ENCODE results near the gene USP37. TPM values are rescaled to one million over a fixed set of nuclear protein-coding genes. Genes with fewer than 3 reads are reported as not detected.
A peak's percentile ranks its signal among the peaks of the same experiment; 100 is the strongest.

USP37 gene
- total RNA-seq, 2 experiments from 2014 or later: 27.4 to 30.5 TPM

DNA sequence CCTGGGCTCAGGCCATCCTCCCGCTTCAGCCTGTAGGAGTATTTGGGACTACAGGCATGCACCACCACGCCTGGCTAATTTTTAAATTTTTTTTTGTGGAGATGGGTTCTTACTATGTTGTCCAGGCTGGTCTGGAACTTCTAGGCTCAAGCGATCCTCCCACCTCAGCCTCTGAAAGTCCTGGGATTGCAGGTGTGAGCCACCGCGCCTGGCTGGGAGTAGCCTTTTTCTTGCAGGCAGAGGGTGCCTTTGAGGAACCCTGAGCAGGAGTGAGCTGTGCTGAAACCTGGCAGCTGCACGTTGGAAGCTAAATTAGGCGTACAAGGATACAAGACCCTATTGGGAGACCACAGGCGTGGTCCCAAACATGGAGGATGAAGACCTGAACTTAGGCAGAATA, 160.4 kb downstream of the USP37 start:
- H3K27me3 Mint-ChIP-seq: no peaks in the 10 kb centered on the region
- ChIA-PET POLR2A (interaction anchor here (0.6 kb wide), 1 partner anchor 23 kb away, joined by 3 read pairs; no protein-coding TSS in a partner anchor), CTCF (interaction anchor here (1.7 to 5.5 kb wide), 2 partner anchors 12 to 13 kb away, joined by 4 to 39 read pairs; partner anchors contain the start of gene VIL1)
- no peaks in the 10 kb centered on the region for H3K9me3 Mint-ChIP-seq
- H3K4me3 Mint-ChIP-seq: peak overlapping the region; percentile 23
- peak overlapping the region; percentile 46 for H3K27ac Mint-ChIP-seq
- peaks cover 57% of the 10 kb centered on the region for H3K4me1 Mint-ChIP-seq
- peaks cover 29% of the 10 kb centered on the region for H3K36me3 Mint-ChIP-seq (ENCODE audit: low read depth)
- no peak for DNase-seq

GRCh38 chr2:218406949-218407618, 161.1 kb downstream of the USP37 start:
- Mint-ChIP-seq H3K27ac (peak overlapping the region; percentile 89), H3K27me3 (no peaks in the 10 kb centered on the region), H3K4me1 (peaks cover 56% of the 10 kb centered on the region), H3K9me3 (no peaks in the 10 kb centered on the region), H3K4me3 (peak overlapping the region; percentile 62), H3K36me3 (ENCODE audit: low read depth) (peaks cover 34% of the 10 kb centered on the region)
- DNase-seq: peak; percentile 68
- POLR2A ChIA-PET: no interaction called here
- CTCF ChIA-PET: interaction anchor here (0.6 to 5.5 kb wide), 8 partner anchors 12 to 440 kb away, joined by 3 to 39 read pairs (median 3); partner anchors contain the start of gene TTLL4

GRCh38 chr2:218406209-218406948, 161.8 kb downstream of the USP37 start:
- Mint-ChIP-seq H3K36me3 (ENCODE audit: low read depth) (peaks cover 38% of the 10 kb centered on the region), H3K27ac (peak overlapping the region; percentile 89), H3K9me3 (no peaks in the 10 kb centered on the region), H3K4me3 (peak overlapping the region; percentile 62), H3K27me3 (no peaks in the 10 kb centered on the region), H3K4me1 (peaks cover 60% of the 10 kb centered on the region)
- CTCF ChIA-PET: interaction anchor here (1.0 to 5.5 kb wide), 7 partner anchors 11 to 441 kb away, joined by 3 to 39 read pairs (median 3); partner anchors contain the start of gene TTLL4
- DNase-seq: peak; percentile 95
- POLR2A ChIA-PET: no interaction called here

DNA sequence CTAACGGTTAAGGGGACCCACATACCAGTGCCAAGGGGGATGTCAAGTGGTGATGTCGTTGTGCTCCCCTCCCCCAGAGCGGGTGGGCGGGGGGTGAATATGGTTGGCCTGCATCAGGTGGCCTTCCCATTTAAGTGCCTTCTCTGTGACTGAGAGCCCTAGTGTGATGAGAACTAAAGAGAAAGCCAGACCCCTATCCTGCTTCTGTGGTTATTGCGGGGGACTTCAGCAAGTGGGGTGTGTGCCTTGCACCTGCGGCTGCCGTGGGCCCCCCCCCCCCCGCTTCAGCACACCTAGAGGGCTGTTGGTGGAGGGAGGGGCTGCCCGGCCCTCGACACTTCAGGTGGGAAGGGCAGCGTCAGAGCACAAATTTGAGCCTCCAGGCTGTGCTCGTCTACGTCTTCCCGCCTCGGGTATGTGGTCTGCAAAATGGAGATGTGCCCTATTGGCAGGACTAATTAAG, 162.4 kb downstream of the USP37 start:
- Mint-ChIP-seq H3K27me3 (no peaks in the 10 kb centered on the region), H3K36me3 (ENCODE audit: low read depth) (peaks cover 39% of the 10 kb centered on the region), H3K4me1 (peaks cover 60% of the 10 kb centered on the region), H3K27ac (peak overlapping the region; percentile 81), H3K4me3 (peak overlapping the region; percentile 59), H3K9me3 (no peaks in the 10 kb centered on the region)
- peak; percentile 46 for DNase-seq
- POLR2A ChIA-PET: no interaction called here
- CTCF ChIA-PET: interaction anchor here (1.3 to 5.5 kb wide), 4 partner anchors 11 to 305 kb away, joined by 3 to 39 read pairs (median 4); partner anchors contain the start of gene TTLL4

DNA sequence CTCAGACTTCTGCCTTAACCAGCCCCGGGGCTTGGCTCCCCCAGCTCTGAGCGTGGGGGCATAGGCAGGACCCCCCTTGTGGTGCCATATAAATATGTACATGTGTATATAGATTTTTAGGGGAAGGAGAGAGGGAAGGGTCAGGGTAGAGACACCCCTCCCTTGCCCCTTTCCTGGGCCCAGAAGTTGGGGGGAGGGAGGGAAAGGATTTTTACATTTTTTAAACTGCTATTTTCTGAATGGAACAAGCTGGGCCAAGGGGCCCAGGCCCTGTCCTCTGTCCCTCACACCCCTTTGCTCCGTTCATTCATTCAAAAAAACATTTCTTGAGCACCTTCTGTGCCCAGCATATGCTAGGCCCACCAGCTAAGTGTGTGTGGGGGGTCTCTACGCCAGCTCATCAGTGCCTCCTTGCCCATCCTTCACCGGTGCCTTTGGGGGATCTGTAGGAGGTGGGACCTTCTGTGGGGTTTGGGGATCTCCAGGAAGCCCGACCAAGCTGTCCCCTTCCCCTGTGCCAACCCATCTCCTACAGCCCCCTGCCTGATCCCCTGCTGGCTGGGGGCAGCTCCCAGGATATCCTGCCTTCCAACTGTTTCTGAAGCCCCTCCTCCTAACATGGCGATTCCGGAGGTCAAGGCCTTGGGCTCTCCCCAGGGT, 162.9 kb downstream of the USP37 start:
- Mint-ChIP-seq H3K4me3 (peak overlapping the region; percentile 59), H3K9me3 (no peaks in the 10 kb centered on the region), H3K27ac (peak overlapping the region; percentile 81), H3K27me3 (no peaks in the 10 kb centered on the region), H3K36me3 (ENCODE audit: low read depth) (peaks cover 39% of the 10 kb centered on the region), H3K4me1 (peaks cover 60% of the 10 kb centered on the region)
- ChIA-PET CTCF (interaction anchor here (0.8 to 5.5 kb wide), 4 partner anchors 10 to 305 kb away, joined by 3 to 39 read pairs (median 6); partner anchors contain the start of gene TTLL4), POLR2A (no interaction called here)
- no peak for DNase-seq

GRCh38 chr2:218404351-218405085, 163.6 kb downstream of the USP37 start:
- CTCF ChIA-PET: interaction anchor here (0.8 to 5.5 kb wide), 4 partner anchors 10 to 306 kb away, joined by 3 to 39 read pairs (median 6); partner anchors contain the start of gene TTLL4
- no peak for DNase-seq
- POLR2A ChIA-PET: no interaction called here

GRCh38 chr2:218403810-218404209, 164.3 kb downstream of the USP37 start:
- Mint-ChIP-seq H3K27ac (peak overlapping the region; percentile 54), H3K4me3 (peak overlapping the region; percentile 40), H3K4me1 (peaks cover 60% of the 10 kb centered on the region), H3K9me3 (no peaks in the 10 kb centered on the region), H3K27me3 (no peaks in the 10 kb centered on the region), H3K36me3 (ENCODE audit: low read depth) (peaks cover 40% of the 10 kb centered on the region)
- DNase-seq: no peak
- POLR2A ChIA-PET: no interaction called here
- CTCF ChIA-PET: interaction anchor here (1.8 to 5.5 kb wide), 2 partner anchors 9 to 102 kb away, joined by 6 to 39 read pairs; no protein-coding TSS in a partner anchor

More at GRCh38 chr2:218404351-218405085, 163.6 kb downstream of the USP37 start:
- peaks cover 60% of the 10 kb centered on the region for H3K4me1 Mint-ChIP-seq
- H3K27ac Mint-ChIP-seq: peak overlapping the region; percentile 55
- H3K27me3 Mint-ChIP-seq: no peaks in the 10 kb centered on the region
- H3K4me3 Mint-ChIP-seq: no peak overlapping the region
- peaks cover 40% of the 10 kb centered on the region for H3K36me3 Mint-ChIP-seq (ENCODE audit: low read depth)
- H3K9me3 Mint-ChIP-seq: no peaks in the 10 kb centered on the region

GRCh38 chr2:218402911-218403411, 165.2 kb downstream of the USP37 start:
- H3K9me3 Mint-ChIP-seq: no peaks in the 10 kb centered on the region

GRCh38 chr2:218402491-218402901, 165.7 kb downstream of the USP37 start:
- H3K27me3 Mint-ChIP-seq: no peaks in the 10 kb centered on the region
- H3K27ac Mint-ChIP-seq: peak overlapping the region; percentile 31
- H3K36me3 Mint-ChIP-seq (ENCODE audit: low read depth): peaks cover 45% of the 10 kb centered on the region
- POLR2A ChIA-PET: interaction anchor here (0.5 kb wide), 1 partner anchor 168 kb away, joined by 4 read pairs; no protein-coding TSS in a partner anchor
- no peaks in the 10 kb centered on the region for H3K9me3 Mint-ChIP-seq
- DNase-seq: no peak
- H3K4me3 Mint-ChIP-seq: peak overlapping the region; percentile 96
- CTCF ChIA-PET: interaction anchor here (0.9 to 1.3 kb wide), 2 partner anchors 9 to 112 kb away, joined by 3 to 9 read pairs; no protein-coding TSS in a partner anchor
- peaks cover 59% of the 10 kb centered on the region for H3K4me1 Mint-ChIP-seq

More at GRCh38 chr2:218402911-218403411, 165.2 kb downstream of the USP37 start:
- peak overlapping the region; percentile 40 for H3K4me3 Mint-ChIP-seq
- no peaks in the 10 kb centered on the region for H3K27me3 Mint-ChIP-seq
- peak overlapping the region; percentile 50 for H3K27ac Mint-ChIP-seq
- ChIA-PET CTCF (interaction anchor here (1.3 to 5.5 kb wide), 2 partner anchors 8 to 10 kb away, joined by 9 to 39 read pairs; no protein-coding TSS in a partner anchor), POLR2A (no interaction called here)
- peaks cover 58% of the 10 kb centered on the region for H3K4me1 Mint-ChIP-seq
- H3K36me3 Mint-ChIP-seq (ENCODE audit: low read depth): peaks cover 40% of the 10 kb centered on the region
- DNase-seq: no peak

GRCh38 chr2:218401890-218402289, 166.3 kb downstream of the USP37 start:
- POLR2A ChIA-PET: interaction anchor here (0.5 kb wide), 1 partner anchor 169 kb away, joined by 4 read pairs; no protein-coding TSS in a partner anchor

More at GRCh38 chr2:218401890-218402289, 166.3 kb downstream of the USP37 start:
- peaks cover 59% of the 10 kb centered on the region for H3K4me1 Mint-ChIP-seq
- no peaks in the 10 kb centered on the region for H3K9me3 Mint-ChIP-seq
- H3K27ac Mint-ChIP-seq: peak overlapping the region; percentile 52
- peak overlapping the region; percentile 96 for H3K4me3 Mint-ChIP-seq
- DNase-seq: no peak
- CTCF ChIA-PET: interaction anchor here (0.5 to 1.3 kb wide), 6 partner anchors 9 to 130 kb away, joined by 3 to 9 read pairs (median 3); no protein-coding TSS in a partner anchor
- H3K27me3 Mint-ChIP-seq: no peaks in the 10 kb centered on the region
- peaks cover 48% of the 10 kb centered on the region for H3K36me3 Mint-ChIP-seq (ENCODE audit: low read depth)

Measured in activated CD4-positive, alpha-beta T cell treated with anti-CD3 and anti-CD28 coated beads, Interleukin-2, amount 10 ng/mL, durations not matched to agents 7 days and 5 days (primary cell).